Measurements from ENCODE around the gene GPR160.

GPR160 gene

DNA sequence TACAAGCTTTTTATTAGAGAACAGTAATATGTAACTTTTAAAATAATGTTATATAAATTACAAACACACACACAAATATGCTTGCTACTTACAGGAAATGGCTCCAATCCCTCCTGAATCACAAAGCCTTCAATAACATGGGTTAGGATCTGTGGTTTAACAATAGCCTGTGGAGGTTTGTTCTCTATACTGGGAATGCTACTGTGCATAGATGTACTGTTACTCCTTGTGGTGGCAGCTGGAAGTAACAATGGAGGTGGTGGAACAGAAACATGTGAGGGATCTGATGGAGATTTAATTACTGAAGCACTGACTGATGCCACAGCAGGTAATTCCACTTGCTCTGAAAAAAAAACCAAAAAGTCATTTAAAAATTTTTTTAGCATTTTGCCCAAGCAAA, 79.3 kb downstream of the GPR160 start:
- DNase-seq, result no peak

DNA sequence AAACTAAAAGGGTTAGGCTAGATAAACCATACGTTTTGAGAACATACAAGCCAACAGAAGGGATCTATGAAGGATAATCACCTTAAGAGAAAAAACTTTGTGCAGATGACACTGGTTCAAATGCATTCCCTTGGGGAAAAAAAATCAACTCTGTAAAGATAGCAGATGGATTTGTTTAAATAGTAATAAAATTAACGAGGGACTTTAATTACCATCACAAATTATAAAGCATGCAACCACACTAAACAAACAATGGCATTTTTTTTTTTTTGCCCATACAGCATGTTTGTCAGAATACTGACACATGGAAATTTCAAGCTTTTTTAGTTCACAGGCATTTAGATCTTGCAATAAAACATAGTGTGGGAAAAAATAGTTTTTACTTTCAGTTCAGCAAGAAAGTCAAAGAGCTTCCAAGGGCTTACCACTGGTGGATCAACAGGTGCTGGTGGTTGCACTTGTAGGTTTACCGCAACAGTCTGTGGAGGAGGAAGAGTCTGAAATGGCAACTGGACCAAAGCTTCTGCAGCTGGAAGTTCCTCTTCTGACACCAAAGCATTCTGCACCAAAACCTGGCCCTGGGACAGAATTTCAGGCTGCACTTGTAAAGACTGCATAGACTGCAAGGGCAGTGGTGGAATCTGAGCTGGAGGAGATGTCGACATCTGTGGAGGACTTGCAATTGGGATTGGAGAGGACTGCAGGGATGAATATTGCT, 90.6 kb downstream of the GPR160 start:
- peak; percentile 14 for DNase-seq

- DNase-seq, result no peak
Measured at GRCh38 chr3:170128977-170129431, 91.2 kb downstream of the GPR160 start.

DNA sequence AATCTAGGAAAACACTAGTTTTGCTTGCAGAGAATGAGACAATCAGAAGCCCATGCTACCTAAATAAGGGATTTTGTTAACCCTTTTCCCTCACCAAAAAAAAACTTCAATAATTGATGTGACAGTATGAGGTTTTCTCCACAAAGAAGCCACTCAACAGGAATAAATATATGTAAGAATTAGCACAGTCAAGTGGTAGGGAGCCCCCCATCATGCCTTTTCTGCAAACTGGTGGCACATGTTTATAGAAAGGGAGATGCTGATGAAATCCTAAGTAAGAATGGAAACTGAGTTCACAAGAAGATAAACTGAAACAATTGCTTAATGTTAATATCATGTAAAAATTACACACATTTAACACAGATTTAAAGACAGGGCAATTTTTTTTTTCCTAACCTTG, 92.7 kb downstream of the GPR160 start:
- DNase-seq, result no peak

DNA sequence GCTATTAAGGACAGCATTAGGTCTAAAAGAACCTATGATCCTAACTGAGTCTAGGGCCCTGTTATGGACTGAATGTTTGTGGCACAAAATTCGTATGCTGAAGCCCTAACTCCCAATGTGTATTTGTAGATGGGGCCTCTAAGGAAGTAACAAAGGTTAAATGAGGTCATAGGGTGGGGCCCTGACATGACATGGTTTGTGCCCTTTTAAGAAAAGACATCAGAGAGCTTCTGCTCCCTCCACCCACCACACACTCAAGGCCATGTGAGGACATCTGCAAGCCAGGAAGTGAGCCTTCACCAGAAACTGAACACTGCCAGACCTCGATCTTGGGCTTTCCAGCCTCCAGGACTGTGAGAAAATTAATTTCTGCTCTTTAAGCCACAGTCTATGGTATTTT, 94.5 kb downstream of the GPR160 start:
- DNase-seq, result no peak
